Fibroblast of the aortic adventitia (primary cell): ENCODE results near the gene FLRT1. TPM values are rescaled to one million over a fixed set of nuclear protein-coding genes. Genes with fewer than 3 reads are reported as not detected.

Experiments used
- DNase-seq: peaks from one replicate; pipeline ENCODE4 v3.0.0-alpha.2; 2010; ENCODE audit warnings: low read depth
- H3K4me3 ChIP-seq: 2 replicates; pipeline ENCODE4 v1.5.1; 2011; ENCODE audit warnings: low read depth, mild to moderate bottlenecking, control low read depth, low read length, moderate library complexity
- total RNA-seq: library from RNA; depleted of rRNA; stranded (reverse); fragments of >200 nt; gene quantifications from 2 replicates; pipeline ENCODE4 v1.2.3, GENCODE V29; 2012; ENCODE audit warnings: low replicate concordance
- TF ChIP-seq, protein P1 (sequence below): IDR thresholded peaks from 2 replicates; pipeline ENCODE4 v1.5.1; 2011; ENCODE audit warnings: mild to moderate bottlenecking, low read length, control low read depth, inconsistent platforms; ENCODE audit not compliant: insufficient read depth

Gene FLRT1
- total RNA-seq, 1 donor: 0.18 TPM

DNA sequence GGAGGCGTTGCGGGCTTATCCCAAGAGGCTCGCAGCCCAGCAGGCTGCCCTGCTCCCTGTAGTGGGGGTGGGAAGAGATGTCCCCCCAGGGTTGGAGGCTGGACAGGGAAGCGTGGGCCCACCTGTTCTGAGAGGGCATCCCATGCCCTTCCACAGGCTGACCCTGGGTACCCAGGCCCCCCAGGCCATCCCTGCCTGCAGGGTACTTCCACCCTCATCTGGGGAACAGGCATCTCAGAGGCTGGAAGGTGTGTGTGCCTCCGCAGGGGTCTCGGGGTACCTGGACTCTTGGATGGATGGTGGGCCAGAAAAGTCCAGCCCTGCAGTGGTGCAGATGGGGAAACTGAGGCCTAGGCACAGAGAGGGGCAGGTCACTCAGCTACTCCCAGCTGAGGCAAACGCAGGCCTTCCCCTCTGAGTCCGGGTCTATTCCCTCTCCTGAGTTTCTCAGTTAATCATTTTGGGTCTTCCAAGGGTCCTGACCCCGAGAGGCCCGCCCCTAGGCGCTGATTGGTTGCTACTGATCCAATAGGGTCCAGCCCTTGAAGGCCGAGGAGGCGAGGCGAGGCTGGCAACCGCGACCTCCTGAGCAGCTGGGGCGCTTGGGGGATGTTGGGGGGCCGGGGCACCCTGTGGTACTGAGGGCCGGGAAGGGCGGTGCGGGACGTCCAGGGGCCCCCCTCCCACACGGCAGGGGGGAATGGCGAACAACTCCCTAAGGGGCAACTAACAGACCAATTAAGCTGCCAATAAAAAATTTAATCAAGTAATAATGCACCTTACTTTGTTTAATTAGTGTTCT lies 23.8 kb downstream of the FLRT1 start:
- TF ChIP-seq, protein P1, sequence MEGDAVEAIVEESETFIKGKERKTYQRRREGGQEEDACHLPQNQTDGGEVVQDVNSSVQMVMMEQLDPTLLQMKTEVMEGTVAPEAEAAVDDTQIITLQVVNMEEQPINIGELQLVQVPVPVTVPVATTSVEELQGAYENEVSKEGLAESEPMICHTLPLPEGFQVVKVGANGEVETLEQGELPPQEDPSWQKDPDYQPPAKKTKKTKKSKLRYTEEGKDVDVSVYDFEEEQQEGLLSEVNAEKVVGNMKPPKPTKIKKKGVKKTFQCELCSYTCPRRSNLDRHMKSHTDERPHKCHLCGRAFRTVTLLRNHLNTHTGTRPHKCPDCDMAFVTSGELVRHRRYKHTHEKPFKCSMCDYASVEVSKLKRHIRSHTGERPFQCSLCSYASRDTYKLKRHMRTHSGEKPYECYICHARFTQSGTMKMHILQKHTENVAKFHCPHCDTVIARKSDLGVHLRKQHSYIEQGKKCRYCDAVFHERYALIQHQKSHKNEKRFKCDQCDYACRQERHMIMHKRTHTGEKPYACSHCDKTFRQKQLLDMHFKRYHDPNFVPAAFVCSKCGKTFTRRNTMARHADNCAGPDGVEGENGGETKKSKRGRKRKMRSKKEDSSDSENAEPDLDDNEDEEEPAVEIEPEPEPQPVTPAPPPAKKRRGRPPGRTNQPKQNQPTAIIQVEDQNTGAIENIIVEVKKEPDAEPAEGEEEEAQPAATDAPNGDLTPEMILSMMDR: no peak
- H3K4me3 ChIP-seq: no peak overlapping the region
- no peak for DNase-seq

DNA sequence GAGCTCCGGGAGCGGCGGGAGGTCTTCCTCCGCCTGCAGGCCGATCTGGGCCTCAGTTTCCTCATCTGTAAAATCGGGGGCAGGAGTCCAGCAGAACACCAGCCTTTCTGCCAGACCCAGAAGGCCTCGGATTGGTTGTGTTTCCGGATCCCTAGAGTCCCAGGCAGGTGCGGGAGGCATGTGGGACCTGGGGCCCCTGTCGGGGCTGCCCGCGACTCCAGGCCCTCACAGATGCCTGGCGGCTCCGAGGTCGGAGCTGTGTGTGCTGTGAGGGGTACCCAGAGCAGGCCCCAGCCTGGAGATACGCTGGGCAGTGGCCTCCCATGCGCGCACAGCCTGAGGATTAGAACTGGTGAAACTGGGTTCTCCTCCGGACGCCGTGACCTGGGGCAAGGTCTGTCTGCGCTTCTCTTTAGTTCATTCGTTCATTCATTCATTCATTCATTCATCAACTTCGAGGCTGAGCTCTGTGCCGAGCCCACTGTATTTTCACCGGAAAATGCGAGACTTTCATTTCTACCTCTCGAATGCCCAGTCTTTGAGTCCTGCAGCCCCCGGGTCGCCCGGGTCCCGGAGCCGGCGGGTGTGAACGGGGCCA lies 24.6 kb downstream of the FLRT1 start:
- peak overlapping the region; percentile 54 for H3K4me3 ChIP-seq
- no peak for DNase-seq
- TF ChIP-seq, protein P1: no peak

DNA sequence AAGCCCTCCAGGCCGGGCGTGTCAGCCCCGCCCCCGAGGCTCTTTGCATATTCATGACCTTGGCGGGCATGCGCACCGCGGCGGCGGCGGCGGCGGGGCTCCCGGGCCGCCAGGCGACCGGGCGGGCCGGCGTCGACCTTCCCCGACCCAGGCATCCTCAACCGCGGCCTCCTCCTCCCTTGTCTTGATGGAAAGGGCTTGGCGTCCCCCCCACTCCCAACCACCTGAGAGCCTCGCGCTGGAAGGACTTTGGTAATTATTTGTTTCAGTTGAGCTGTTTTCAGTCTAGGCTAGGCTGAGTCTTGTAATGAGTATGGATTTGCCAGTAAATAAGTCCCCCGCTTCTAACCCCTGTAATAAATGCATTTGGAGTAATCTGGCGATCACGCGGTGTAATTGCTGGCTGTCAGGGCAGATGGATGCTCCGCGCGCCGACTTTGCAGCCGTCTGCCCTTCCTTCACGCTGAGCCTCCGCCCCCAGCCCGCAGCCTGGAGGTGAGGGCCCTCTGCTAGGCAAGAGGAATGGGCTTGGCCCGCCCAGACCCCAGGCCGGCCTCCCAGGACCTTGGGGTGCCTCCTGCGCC lies 25.2 kb downstream of the FLRT1 start:
- peak overlapping the region; percentile 54 for H3K4me3 ChIP-seq
- DNase-seq: peak; percentile 4
- TF ChIP-seq, protein P1: no peak

DNA sequence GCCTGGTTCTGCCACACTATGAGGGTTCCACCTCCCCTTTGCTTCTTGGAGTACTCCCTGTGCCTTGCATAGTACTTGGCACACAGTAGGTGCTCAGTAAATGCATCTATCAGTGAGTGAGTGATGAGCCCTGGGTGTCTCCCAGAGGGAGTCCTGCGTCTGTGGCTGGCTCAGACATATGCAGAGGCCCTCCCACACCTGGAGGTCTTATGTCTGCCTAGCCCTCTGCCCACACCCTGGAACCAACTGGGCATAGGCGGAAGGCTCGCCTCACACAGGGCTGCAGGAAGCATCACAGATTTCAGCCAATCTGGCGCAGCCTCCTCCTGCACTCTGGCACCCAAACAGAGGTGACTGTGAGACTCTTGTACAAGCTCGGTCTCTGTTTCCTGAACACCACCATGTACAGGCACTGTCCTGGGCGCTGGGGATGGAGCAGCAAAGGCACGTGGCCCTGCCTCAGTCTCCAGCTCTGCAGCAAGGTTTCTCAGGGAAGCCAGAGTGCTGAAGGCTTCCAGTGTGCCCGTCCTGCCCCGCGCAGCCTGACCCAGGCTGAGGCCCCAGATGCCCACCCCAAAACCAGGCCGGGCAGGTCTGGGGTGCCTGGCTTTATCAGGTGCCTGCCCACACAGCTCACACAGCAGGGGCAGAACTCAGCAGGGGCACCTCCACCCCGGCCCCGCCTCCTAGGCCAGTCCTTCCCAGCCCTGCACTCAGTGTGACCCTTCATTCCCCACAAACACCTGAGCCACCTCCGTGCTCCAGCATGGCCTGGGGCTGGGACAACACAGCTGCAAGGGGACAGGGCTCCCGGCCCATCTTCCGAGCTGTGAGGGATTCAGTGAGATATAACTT lies 26.7 kb downstream of the FLRT1 start:
- H3K4me3 ChIP-seq: no peak overlapping the region
- TF ChIP-seq, protein P1: no peak
- no peak for DNase-seq

DNA sequence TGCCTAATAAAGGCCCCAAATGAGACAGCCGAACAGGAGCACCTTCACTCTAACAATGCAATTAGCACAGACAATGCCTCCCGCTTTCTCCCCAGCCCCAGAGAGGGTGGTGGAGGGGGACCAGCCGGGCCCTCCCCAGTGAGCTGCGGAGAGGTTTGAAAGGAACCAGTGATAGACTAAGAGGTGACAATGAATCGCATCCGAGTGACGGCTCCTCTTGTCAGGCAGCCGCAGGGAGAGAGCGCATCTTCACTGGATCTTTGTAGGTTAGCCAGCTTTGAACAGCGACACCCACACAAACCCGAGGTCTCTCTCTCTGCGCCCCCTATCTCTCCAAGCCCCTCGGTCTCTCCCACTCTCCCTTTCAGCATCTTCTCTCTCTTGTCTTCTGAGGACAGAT lies 28.0 kb downstream of the FLRT1 start:
- no peak overlapping the region for H3K4me3 ChIP-seq
- TF ChIP-seq, protein P1: no peak
- DNase-seq: no peak

DNA sequence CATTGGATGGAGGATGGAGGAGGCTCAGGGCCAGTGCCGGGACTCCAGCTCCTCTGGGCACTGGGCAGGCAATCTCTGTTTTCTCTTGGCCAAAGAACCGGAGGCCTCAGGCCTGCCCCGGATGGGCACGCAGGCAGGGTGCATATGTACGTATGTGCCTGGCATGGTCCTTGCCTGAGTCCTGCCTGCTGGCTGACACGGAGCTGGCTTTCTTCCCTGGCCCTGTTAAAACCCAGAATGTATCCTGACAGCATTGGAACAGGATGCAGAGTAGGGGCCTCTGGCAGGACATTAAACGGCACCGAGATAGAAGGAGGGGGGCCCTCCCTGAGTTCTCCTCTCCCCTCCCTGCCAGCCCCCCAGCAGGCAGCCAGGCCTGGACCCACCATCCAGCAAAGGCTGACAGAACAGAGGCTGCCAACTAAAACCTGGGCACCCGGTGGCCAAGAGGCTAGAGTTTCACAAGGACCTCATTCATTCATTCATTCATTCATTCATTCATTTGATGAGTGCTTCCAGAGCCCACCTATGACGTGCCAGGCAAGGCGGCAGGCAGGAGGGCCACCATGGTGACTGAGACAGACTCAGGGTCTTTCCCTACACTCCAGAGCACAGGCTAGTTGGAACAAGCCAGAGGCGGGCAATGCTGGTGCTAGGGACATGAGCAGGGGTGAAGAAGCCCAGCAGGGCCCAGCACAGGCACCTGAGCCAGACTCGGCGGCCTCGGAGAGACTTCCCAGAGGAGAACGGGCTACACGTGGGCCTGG lies 28.8 kb downstream of the FLRT1 start:
- DNase-seq: no peak
- no peak overlapping the region for H3K4me3 ChIP-seq
- TF ChIP-seq, protein P1: no peak
